Epithelial cell of esophagus (primary cell): Measurements from ENCODE around the gene DSCAM.

Source experiments
- DNase-seq: peaks from one replicate; pipeline ENCODE4 v3.0.0; 2010; ENCODE audit warnings: low read depth
- H3K4me3 ChIP-seq: 2 replicates; pipeline ENCODE4 v1.5.1; 2011; ENCODE audit warnings: mild to moderate bottlenecking, low read length, control low read depth
- CTCF ChIP-seq: IDR thresholded peaks from 2 replicates; pipeline ENCODE4 v1.5.1; 2011; ENCODE audit warnings: low read depth, mild to moderate bottlenecking, low read length, control low read depth, inconsistent platforms; ENCODE audit not compliant: insufficient read depth; ENCODE audit errors: missing control alignments

The DSCAM gene

GRCh38 chr21:40436261-40436660, 410.7 kb downstream of the DSCAM start:
- DNase-seq: no peak
- no peak for TF ChIP-seq CTCF
- H3K4me3 ChIP-seq: no peak overlapping the region

- DNase-seq: peak; percentile 21
- no peak overlapping the region for H3K4me3 ChIP-seq
- no peak for TF ChIP-seq CTCF
These were observed 413.4 kb downstream of the DSCAM start for GRCh38 chr21:40433538-40433937.

- no peak for TF ChIP-seq CTCF
- H3K4me3 ChIP-seq: no peak overlapping the region
- no peak for DNase-seq
These were observed 421.0 kb downstream of the DSCAM start for GRCh38 chr21:40425981-40426380.

GRCh38 chr21:40422896-40423635, 423.9 kb downstream of the DSCAM start:
- TF ChIP-seq CTCF: no peak
- H3K4me3 ChIP-seq: no peak overlapping the region
- DNase-seq: no peak

- DNase-seq: peak; percentile 94
- no peak overlapping the region for H3K4me3 ChIP-seq
- no peak for TF ChIP-seq CTCF
These were observed 425.8 kb downstream of the DSCAM start for GRCh38 chr21:40421121-40421520.

- TF ChIP-seq CTCF: no peak
- DNase-seq: no peak
- H3K4me3 ChIP-seq: no peak overlapping the region
These were observed 430.4 kb downstream of the DSCAM start for GRCh38 chr21:40416572-40416971.

- no peak overlapping the region for H3K4me3 ChIP-seq
- no peak for TF ChIP-seq CTCF
- DNase-seq: no peak
These were observed 438.4 kb downstream of the DSCAM start for GRCh38 chr21:40408561-40408960.
